Purkinje cell (primary cell): ENCODE measurements around the gene NIN. TPM values are rescaled to one million over a fixed set of nuclear protein-coding genes. Genes with fewer than 3 reads are reported as not detected.

Experiments
- polyA plus RNA-seq: library from polyadenylated mRNA; unstranded; fragments of >200 nt; fragmentation: Nextera tagmentation; gene quantifications from 2 replicates; pipeline ENCODE4 v1.2.1, GENCODE V29; 2014

The NIN gene, protein sequence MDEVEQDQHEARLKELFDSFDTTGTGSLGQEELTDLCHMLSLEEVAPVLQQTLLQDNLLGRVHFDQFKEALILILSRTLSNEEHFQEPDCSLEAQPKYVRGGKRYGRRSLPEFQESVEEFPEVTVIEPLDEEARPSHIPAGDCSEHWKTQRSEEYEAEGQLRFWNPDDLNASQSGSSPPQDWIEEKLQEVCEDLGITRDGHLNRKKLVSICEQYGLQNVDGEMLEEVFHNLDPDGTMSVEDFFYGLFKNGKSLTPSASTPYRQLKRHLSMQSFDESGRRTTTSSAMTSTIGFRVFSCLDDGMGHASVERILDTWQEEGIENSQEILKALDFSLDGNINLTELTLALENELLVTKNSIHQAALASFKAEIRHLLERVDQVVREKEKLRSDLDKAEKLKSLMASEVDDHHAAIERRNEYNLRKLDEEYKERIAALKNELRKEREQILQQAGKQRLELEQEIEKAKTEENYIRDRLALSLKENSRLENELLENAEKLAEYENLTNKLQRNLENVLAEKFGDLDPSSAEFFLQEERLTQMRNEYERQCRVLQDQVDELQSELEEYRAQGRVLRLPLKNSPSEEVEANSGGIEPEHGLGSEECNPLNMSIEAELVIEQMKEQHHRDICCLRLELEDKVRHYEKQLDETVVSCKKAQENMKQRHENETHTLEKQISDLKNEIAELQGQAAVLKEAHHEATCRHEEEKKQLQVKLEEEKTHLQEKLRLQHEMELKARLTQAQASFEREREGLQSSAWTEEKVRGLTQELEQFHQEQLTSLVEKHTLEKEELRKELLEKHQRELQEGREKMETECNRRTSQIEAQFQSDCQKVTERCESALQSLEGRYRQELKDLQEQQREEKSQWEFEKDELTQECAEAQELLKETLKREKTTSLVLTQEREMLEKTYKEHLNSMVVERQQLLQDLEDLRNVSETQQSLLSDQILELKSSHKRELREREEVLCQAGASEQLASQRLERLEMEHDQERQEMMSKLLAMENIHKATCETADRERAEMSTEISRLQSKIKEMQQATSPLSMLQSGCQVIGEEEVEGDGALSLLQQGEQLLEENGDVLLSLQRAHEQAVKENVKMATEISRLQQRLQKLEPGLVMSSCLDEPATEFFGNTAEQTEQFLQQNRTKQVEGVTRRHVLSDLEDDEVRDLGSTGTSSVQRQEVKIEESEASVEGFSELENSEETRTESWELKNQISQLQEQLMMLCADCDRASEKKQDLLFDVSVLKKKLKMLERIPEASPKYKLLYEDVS (N-terminal part only)
- 5.9 and 6.5 TPM in 2 replicates for polyA plus RNA-seq

DNA sequence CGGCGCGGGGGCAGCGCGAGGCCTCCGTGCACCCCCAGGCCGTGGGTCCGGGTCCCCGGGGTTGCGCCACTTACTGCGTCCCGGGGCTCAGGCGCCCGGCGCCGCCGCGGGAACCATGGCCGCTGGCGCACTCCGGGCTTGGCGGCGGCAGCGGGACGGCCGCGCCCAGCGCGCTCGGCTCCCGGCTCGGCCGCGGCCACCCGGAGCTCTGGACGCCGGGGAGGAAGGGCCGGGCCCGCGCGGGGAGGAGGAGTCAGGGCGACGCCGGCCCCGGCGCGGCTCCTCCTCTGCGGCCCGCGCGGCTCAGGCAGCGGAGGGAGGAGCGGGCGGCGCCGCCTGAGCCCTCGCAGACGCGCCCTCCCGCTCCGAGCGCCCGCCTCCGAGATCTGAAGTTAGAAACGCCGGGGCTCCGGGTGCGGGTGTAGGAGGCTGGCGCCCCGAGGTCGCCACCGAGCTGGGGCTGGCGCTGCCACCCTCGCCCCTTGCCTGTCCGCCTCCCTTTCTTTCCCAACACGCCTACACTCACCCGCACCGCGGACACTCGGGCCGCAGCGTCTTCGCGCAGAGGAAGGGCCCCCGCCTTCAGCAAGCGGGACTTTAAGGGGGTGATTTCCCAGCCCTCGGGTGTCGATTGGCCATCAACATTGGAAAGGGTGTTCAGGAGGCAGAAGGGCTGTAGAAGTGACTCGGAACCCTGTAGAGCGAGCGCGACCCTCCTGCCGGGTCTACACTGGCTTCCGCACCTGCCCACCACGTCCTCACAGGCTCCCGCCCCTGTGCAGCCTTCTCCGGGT lies at the start of gene NIN:
NIN (minus strand) TSS at position 231 of the 794 bp plus-strand sequence. CDS start 9,106 bp downstream, outside the sequence.

GRCh38 chr14:50871914-50872732 lies 41.2 kb upstream of the NIN start, which contains the start of gene ABHD12B:
Gene ABHD12B, plus strand, starts transcription at chr14:50872053. Its CDS starts 122 bp downstream, at chr14:50872175.

Other genes starting within 250 kb of the NIN start
- 13.5 and 22.6 TPM in 2 replicates for gene SAV1, start 162.9 kb downstream of the NIN start, polyA plus RNA-seq
- gene ABHD12B, start 40.9 kb upstream of the NIN start, polyA plus RNA-seq = 1.2 and 5.7 TPM in 2 replicates
- 5.2 and 14.0 TPM in 2 replicates for gene PYGL, start 113.3 kb upstream of the NIN start, polyA plus RNA-seq